ENCODE measurements around the gene WRAP53.
A peak's percentile ranks its signal among the peaks of the same experiment; 100 is the strongest.

Gene WRAP53

GRCh38 chr17:7677388-7678067 lies 10.7 kb upstream of the WRAP53 start:
- no peak for DNase-seq (ENCODE audit: low read depth in 1 of 2, low spot score in 1 of 2)

GRCh38 chr17:7684851-7685532 lies 3.3 kb upstream of the WRAP53 start:
- no peak for DNase-seq (ENCODE audit: low read depth in 1 of 2, low spot score in 1 of 2)

GRCh38 chr17:7685533-7686221 lies 2.6 kb upstream of the WRAP53 start:
- peak; percentile 81 to 84 for DNase-seq (ENCODE audit: low read depth in 1 of 2, low spot score in 1 of 2)

GRCh38 chr17:7686222-7687071 lies 1.8 kb upstream of the WRAP53 start:
- DNase-seq (ENCODE audit: low read depth in 1 of 2, low spot score in 1 of 2) = peak; percentile 52 to 58

GRCh38 chr17:7687072-7687907 lies 987 bp upstream of the WRAP53 start, which contains the start of gene TP53:
TP53 (minus strand) TSS chr17:7687490; CDS start chr17:7676594, 10,896 bp downstream.
- peak; percentile 69 to 80 for DNase-seq (ENCODE audit: low read depth in 1 of 2, low spot score in 1 of 2)

- DNase-seq (ENCODE audit: low read depth in 1 of 2, low spot score in 1 of 2) = no peak
Measured at GRCh38 chr17:7688808-7689316, 585 bp downstream of the WRAP53 start.

- DNase-seq (ENCODE audit: low read depth in 1 of 2, low spot score in 1 of 2) = no peak
Measured at GRCh38 chr17:7695586-7695985, 7.3 kb downstream of the WRAP53 start.

- no peak for DNase-seq (ENCODE audit: low read depth in 1 of 2, low spot score in 1 of 2)
Measured at GRCh38 chr17:7697828-7698588, 9.7 kb downstream of the WRAP53 start.

- no peak for DNase-seq (ENCODE audit: low read depth in 1 of 2, low spot score in 1 of 2)
Measured at GRCh38 chr17:7700510-7700909, 12.2 kb downstream of the WRAP53 start.

- DNase-seq (ENCODE audit: low read depth in 1 of 2, low spot score in 1 of 2) = no peak
Measured at GRCh38 chr17:7701681-7702080, 13.4 kb downstream of the WRAP53 start.

GRCh38 chr17:7702776-7703175 lies 14.5 kb downstream of the WRAP53 start:
- DNase-seq (ENCODE audit: low read depth in 1 of 2, low spot score in 1 of 2) = no peak

GRCh38 chr17:7703584-7704479 lies 15.6 kb downstream of the WRAP53 start:
- no peak for DNase-seq (ENCODE audit: low read depth in 1 of 2, low spot score in 1 of 2)

GRCh38 chr17:7704601-7705268 lies 16.5 kb downstream of the WRAP53 start, which contains the start of gene EFNB3:
EFNB3 (plus strand) TSS chr17:7705202; CDS start chr17:7705599, 397 bp downstream.
- no peak for DNase-seq (ENCODE audit: low read depth in 1 of 2, low spot score in 1 of 2)

GRCh38 chr17:7705269-7706255 lies 17.3 kb downstream of the WRAP53 start:
- DNase-seq (ENCODE audit: low read depth in 1 of 2, low spot score in 1 of 2) = no peak

GRCh38 chr17:7706631-7707354 lies 18.5 kb downstream of the WRAP53 start:
- DNase-seq (ENCODE audit: low read depth in 1 of 2, low spot score in 1 of 2) = no peak

GRCh38 chr17:7707446-7707845 lies 19.2 kb downstream of the WRAP53 start:
- no peak for DNase-seq (ENCODE audit: low read depth in 1 of 2, low spot score in 1 of 2)
